Uterus (tissue), 2 donors: ENCODE measurements around the gene ARPC5L.

Experiments
- POLR2A ChIP-seq, 2 donors: fragments of 450-650 bp; IDR thresholded peaks; one replicate each; pipeline ENCODE4 v1.6.1; 2016; ENCODE audit warnings: antibody characterized with exemption in 2 of 2, mild to moderate bottlenecking in 1 of 2, moderate library complexity in 1 of 2
- TF ChIP-seq, protein P1 (sequence below), 4 experiments: fragments of 200-600 bp in 2 of 4; fragments of 450-650 bp in 2 of 4; sonication (generic) in 2 of 4; IDR thresholded peaks; one replicate each; pipeline ENCODE4 v1.5.1; 2016 to 2019; ENCODE audit warnings: antibody characterized with exemption in 4 of 4, mild to moderate bottlenecking in 2 of 4, moderate library complexity in 1 of 4

- TF ChIP-seq, protein P1, sequence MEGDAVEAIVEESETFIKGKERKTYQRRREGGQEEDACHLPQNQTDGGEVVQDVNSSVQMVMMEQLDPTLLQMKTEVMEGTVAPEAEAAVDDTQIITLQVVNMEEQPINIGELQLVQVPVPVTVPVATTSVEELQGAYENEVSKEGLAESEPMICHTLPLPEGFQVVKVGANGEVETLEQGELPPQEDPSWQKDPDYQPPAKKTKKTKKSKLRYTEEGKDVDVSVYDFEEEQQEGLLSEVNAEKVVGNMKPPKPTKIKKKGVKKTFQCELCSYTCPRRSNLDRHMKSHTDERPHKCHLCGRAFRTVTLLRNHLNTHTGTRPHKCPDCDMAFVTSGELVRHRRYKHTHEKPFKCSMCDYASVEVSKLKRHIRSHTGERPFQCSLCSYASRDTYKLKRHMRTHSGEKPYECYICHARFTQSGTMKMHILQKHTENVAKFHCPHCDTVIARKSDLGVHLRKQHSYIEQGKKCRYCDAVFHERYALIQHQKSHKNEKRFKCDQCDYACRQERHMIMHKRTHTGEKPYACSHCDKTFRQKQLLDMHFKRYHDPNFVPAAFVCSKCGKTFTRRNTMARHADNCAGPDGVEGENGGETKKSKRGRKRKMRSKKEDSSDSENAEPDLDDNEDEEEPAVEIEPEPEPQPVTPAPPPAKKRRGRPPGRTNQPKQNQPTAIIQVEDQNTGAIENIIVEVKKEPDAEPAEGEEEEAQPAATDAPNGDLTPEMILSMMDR (IDR thresholded peaks at IDR 0.05) = no peak
- TF ChIP-seq POLR2A (IDR thresholded peaks at IDR 0.05) = no peak
Observed at GRCh38 chr9:124814164-124814535, 47.8 kb upstream of the ARPC5L start.
